Measurements from ENCODE around the gene RFESD.
"Not testable (repeated sequence)": the region's sequence is repeated elsewhere in the genome, so short reads cannot be mapped to it uniquely, and the experiment has no call there.

DNA sequence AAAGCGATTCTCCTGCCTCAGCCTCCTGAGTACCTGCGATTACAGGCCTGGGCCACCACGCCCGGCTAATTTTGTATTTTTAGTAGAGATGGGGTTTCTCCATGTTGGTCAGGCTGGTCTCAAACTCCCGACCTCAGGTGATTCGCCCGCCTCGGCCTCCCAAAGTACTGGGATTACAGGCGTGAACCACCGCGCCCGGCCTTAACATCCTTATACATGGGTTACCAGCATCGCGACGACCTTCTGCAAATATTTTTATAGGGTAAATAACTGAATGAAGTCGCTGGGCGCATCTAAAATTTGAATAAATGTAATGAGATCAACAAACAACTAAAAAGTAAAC, 380 bp upstream of the RFESD start:
- TF ChIP-seq GATAD1 (CRISPR knock-in tag; IDR thresholded peaks at IDR 0.05); KLF13 (CRISPR knock-in tag; IDR thresholded peaks at IDR 0.05); PCBP1 (IDR thresholded peaks at IDR 0.05; ENCODE audit: borderline replicate concordance, low read depth, low read length); TMF1 (CRISPR knock-in tag; IDR thresholded peaks at IDR 0.05; ENCODE audit: low read depth); ZSCAN29 (CRISPR knock-in tag; conservative IDR thresholded peaks at IDR 0.05); CREB1 (IDR thresholded peaks at IDR 0.05); CREB1 (CRISPR knock-in tag; IDR thresholded peaks at IDR 0.05); TP53 (CRISPR knock-in tag; conservative IDR thresholded peaks at IDR 0.05); STAT5B (CRISPR knock-in tag; IDR thresholded peaks at IDR 0.05): not testable (repeated sequence)
- TF ChIP-seq, protein P1, sequence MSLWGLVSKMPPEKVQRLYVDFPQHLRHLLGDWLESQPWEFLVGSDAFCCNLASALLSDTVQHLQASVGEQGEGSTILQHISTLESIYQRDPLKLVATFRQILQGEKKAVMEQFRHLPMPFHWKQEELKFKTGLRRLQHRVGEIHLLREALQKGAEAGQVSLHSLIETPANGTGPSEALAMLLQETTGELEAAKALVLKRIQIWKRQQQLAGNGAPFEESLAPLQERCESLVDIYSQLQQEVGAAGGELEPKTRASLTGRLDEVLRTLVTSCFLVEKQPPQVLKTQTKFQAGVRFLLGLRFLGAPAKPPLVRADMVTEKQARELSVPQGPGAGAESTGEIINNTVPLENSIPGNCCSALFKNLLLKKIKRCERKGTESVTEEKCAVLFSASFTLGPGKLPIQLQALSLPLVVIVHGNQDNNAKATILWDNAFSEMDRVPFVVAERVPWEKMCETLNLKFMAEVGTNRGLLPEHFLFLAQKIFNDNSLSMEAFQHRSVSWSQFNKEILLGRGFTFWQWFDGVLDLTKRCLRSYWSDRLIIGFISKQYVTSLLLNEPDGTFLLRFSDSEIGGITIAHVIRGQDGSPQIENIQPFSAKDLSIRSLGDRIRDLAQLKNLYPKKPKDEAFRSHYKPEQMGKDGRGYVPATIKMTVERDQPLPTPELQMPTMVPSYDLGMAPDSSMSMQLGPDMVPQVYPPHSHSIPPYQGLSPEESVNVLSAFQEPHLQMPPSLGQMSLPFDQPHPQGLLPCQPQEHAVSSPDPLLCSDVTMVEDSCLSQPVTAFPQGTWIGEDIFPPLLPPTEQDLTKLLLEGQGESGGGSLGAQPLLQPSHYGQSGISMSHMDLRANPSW (CRISPR knock-in tag; IDR thresholded peaks at IDR 0.05; ENCODE audit: borderline replicate concordance) = not testable (repeated sequence)
- TF ChIP-seq, protein P2, sequence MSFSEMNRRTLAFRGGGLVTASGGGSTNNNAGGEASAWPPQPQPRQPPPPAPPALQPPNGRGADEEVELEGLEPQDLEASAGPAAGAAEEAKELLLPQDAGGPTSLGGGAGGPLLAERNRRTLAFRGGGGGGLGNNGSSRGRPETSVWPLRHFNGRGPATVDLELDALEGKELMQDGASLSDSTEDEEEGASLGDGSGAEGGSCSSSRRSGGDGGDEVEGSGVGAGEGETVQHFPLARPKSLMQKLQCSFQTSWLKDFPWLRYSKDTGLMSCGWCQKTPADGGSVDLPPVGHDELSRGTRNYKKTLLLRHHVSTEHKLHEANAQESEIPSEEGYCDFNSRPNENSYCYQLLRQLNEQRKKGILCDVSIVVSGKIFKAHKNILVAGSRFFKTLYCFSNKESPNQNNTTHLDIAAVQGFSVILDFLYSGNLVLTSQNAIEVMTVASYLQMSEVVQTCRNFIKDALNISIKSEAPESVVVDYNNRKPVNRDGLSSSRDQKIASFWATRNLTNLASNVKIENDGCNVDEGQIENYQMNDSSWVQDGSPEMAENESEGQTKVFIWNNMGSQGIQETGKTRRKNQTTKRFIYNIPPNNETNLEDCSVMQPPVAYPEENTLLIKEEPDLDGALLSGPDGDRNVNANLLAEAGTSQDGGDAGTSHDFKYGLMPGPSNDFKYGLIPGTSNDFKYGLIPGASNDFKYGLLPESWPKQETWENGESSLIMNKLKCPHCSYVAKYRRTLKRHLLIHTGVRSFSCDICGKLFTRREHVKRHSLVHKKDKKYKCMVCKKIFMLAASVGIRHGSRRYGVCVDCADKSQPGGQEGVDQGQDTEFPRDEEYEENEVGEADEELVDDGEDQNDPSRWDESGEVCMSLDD (CRISPR knock-in tag; IDR thresholded peaks at IDR 0.05; ENCODE audit: borderline replicate concordance) = not testable (repeated sequence)
